Stimulated activated CD8-positive, alpha-beta memory T cell treated with anti-CD3 and anti-CD28 coated beads, Interleukin-12 subunit alpha, Interleukin-12 subunit beta, amount 100 ng/mL, for 24 hours (primary cell): ENCODE measurements around the gene SLC16A10.
"Not testable (repeated sequence)": the region's sequence is repeated elsewhere in the genome, so short reads cannot be mapped to it uniquely, and the experiment has no call there.

Source experiments
- DNase-seq: peaks from one replicate; pipeline ENCODE4 v3.0.0-alpha.2; 2020; ENCODE audit errors: extremely low read depth

Gene SLC16A10

DNA sequence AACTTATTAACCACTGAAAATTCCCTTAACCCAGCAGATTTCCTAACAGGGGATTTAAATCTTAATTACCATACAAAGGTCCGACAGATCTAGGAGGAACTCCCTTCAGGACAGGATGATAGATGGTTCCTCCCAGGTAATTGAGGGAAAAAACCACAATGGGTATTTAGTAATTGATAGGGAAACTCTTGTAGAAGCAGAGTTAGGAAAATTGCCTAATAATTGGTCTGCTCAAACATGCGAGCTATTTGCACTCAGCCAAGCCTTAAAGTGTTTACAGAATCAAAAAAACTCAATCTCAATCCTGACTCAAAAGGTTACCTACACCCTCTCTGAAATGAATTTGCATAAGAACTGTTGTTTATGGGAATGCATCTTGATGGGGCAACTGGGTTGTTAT is 45.4 kb downstream of the SLC16A10 start:
- not testable (repeated sequence) for DNase-seq

DNA sequence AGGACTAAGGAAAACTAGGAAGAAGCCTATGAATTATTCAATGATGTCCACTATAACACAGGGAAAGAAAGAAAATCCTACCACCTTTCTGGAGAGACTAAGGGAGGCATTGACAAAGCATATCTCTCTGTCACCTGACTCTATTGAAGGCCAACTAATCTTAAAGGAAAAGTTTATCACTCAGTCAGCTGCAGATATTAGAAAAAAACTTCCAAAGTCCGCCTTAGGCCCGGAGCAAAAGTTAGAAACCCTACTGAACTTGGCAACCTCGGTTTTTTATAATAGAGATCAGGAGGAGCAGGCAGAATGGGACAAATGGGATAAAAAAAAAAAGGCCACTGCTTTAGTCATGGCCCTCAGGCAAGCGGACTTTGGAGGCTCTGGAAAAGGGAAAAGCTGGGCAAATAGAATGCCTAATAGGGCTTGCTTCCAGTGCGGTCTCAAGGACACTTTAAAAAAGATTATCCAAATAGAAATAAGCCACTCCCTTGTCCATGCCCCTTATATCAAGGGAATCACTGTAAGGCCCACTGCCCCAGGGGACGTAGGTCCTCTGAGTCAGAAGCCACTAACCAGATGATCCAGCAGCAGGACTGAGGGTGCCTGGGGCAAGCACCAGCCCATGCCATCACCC is 47.0 kb downstream of the SLC16A10 start:
- not testable (repeated sequence) for DNase-seq

DNA sequence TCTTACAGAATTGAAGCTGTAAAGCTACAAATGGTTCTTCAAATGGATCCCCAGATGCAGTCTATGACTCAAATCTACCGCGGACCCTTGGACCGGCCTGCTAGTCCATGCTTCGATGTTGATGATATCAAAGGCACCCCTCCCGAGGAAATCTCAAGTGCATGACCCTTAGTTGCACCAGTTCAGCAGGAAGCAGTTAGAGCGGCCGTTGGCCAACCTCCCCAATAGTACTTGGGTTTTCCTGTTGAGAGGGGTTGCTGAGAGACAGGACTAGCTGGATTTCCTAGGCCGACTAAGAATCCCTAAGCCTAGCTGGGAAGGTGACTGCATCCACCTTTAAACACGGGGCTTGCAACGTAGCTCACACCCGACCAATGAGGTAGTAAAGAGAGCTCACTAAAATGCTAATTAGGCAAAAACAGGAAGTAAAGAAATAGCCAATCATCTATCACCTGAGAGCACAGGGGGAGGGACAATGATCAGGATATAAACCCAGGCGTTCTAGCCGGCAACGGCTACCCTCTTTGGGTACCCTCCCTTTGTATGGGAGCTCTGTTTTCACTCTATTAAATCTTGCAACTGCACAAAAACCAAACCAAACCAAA is 50.3 kb downstream of the SLC16A10 start:
- DNase-seq, result not testable (repeated sequence)

DNA sequence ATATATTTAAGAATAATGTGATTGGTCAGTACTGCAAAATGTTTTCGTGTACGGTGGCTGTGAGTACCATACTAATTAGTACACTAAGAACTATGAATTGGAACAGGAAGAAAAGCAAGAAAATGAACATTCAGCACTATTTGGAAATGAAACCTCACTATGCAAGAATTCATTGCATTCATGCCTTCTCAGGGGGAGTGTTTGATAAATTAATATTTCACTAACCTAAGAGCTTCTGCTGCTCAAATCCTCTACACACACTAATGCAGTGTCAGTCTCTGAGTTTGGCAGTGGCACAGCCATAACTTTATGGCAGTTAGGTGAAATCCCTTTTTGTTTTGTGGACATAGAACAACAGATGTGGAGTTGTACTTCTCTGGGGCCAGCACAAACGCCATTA is 60.1 kb downstream of the SLC16A10 start:
- DNase-seq, result no peak

DNA sequence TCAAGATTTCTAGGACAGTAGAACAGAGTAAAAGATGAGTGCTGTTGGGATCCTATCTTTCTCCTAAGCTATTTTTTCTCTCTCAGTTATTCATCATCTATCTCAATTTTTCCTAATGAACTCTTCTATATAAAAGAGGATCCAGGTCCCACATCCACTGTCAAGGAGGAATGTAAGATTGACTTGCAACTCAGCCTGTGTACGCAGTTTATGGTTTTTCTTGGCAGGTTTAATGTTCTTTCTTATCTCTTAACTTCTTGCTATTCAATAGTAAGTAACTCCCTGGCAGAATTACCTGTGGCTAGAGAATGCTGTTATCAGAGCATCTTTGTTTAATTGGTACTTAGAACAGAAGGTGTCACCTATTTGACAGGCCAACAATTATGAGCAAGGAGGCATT is 60.8 kb downstream of the SLC16A10 start:
- DNase-seq, result no peak

DNA sequence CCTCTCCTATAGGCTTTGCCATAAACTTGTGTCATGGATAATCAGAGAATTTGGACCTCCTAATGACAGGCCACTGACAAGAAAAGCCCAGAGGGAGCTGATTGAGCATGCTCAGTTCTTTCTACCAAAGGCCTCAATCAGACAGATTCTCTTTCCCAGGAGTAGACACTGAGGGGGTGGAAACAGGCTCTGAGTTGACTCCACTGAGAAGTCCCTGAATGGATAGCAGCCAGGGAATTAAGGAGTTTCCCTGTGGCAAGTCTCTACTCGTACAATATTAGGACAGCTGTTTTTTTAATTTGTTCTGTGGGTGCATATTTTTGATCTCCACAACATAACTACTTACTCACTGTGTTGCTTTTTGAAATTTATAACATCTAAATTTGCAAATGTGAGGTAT is 63.3 kb downstream of the SLC16A10 start:
- DNase-seq, result no peak

DNA sequence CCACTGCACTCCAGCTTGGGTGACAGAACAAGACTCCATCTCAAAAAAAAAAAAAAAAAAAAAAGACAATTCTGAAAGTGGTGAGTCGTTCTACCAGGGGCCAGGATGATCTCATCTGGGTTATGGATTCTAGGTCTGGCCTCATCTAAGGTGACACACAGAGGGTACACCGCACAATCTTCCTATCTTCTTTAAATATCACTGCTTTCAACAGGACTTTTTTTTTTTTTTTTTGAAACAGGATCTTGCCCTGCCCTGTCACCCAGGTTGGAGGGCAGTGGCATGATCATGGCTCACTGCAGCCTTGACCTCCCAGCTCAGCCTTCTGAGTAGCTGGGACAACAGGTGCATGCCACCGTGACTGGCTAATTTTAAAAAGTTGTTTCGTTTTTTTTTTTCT is 67.7 kb downstream of the SLC16A10 start:
- no peak for DNase-seq

DNA sequence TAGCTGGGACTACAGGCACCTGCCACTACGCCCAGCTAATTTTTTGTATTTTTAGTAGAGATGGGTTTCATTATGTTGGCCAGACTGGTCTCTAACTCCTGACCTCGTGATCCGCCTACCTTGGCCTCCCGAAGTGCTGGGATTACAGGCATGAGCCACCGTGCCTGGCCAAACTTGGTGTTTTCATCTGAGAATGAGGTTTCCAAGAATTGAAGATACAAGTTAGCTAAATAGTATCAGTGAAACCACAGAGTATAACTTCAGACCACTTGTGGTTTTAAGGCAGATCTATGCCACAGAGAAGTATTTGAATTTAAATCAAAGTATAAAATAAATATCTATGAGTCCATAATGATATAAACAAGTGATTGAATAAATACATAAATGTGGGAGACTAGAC is 70.1 kb downstream of the SLC16A10 start:
- DNase-seq, result no peak

DNA sequence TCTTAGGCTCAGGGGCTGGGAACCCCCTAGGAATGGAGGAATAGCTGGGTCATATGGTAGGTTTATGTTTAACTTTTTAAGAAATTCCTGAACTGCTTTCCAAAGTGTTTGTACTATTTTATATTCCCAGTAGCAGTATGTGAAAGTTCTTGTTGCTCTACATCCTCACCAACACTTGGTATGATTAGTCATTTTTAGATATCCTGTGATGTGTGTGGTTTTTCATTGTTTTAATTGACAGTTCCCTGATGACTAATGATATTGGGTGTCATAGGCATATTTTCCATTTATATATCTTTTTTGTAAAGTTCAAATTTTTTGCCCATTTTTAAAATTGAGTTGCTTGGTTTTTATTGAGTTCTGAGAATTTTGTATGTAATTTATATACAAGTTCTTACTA is 72.3 kb downstream of the SLC16A10 start:
- DNase-seq, result no peak

DNA sequence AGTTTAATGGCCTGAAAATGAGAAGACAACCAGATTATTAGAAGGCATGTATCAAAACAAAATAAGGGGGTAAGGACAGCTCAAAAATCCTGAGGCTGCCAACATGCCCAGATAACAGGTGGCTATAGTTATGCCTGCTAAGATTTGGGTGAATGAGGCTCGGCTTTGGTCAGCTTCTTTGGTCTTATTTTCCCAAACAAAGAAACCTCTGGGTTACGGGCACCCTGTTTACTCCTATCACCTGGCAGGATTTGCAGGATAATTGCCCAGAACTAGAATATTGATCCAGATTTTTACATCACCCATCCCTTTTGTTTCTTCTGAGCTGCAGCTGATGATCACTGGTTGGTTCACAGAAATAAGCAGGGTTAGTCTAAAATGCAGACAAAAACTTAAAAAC is 74.3 kb downstream of the SLC16A10 start:
- no peak for DNase-seq

DNA sequence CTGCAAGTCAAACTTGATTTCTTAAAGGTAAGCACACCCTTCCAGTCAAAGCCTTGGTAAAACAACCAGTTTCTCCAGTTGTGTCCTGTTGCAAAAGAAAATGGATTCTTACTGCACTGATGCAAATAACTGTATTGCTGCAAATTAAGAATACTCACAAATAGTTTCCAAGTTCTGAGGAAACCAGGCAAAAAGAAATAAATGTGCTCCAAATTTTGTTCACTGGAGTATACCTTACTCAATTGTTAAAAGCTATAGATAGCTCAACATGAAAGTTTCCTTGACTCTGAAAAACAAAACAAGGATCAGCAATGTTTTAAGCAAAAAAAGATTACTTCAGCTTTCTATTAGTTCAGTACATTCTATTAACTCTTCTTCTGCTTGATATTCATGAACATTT is 75.2 kb downstream of the SLC16A10 start:
- DNase-seq, result no peak

DNA sequence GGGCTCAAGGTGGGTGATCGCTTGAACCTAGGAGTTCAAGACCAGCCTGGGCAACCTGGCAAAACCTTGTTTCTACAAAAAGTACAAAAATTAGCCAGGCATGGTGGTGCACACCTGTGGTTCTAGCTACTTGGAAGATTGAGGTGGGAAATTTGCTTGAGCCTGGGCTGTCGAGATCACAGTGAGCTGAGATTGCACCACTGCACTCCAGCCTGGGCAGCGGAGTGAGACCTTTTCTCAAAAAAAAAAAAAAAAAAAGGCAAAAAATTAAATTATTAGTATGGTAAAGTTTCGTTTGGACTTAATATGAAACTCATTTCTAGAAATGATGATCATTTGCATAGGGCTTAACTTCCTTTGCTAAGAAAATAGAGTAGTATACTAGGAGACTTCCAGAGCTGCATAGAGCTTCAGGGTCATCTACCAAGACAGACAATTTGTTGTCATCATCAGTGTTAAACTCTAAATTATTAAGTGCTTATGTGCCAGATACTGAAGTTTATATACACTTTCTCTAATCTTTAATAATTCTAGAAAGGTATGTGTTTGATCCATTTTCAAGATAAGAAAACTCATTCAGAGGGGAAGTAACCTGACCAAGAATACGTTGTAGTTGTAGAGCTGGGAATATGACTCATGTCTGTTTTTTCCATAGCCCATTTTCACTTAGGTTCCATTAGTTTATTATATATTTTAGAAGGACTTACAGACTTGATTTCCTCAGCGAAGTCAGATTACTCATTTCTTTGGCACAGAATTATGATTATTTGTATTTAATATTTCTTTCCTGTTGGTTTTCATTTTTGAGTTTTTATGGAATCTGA is 84.5 kb downstream of the SLC16A10 start:
- DNase-seq, result no peak

DNA sequence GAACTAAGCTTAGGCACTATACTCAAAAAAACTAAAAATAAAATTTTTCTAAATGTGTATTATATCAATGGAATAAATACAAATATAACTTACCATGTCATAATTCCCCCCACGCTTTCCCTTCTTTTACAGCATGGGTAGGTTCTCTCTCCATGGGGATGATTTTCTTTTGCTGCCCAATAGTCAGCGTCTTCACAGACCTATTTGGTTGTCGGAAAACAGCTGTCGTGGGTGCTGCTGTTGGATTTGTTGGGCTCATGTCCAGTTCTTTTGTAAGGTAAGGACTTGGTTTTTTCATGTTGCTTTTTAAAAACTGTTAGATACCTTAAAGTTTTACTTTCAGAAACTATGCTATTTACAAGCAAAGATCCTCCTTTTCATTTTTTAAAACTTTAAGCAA is 85.3 kb downstream of the SLC16A10 start:
- DNase-seq, result no peak

DNA sequence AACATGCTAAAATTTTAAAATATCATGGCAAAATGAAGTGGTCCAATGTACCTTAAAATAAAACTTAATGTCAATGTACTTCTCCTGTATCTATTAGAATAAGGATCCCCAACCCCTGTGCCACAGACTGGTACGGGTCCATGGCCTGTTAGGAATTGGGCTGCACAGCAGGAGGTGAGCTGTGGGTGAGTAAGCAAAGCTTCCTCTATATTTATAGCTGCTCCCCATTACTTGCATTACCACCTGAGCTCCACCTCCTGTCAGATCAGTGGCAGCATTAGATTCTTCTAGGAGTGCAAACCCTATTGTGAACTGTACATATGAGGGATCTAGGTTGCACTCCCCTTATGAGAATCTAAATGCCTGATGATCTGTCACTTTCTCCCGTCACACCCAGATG is 86.0 kb downstream of the SLC16A10 start:
- no peak for DNase-seq

DNA sequence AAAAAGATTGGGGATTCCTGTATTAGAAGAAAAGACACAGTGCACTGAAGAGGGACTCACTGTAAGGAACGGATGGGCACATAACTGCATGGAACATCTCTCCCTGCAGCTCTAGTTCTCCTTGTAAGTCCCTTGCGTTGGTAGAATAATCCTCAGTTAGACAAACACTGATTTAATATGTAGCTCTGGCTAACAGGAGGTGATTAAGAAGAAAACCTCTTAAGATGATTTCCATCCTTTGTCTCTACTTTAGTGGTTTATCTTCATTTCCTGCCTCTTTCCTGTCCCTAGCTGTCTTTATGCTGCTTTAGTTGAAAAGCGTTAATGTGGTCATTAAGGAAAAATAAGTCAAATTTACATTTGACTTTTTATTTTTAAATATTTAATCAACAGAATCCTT is 86.6 kb downstream of the SLC16A10 start:
- no peak for DNase-seq

DNA sequence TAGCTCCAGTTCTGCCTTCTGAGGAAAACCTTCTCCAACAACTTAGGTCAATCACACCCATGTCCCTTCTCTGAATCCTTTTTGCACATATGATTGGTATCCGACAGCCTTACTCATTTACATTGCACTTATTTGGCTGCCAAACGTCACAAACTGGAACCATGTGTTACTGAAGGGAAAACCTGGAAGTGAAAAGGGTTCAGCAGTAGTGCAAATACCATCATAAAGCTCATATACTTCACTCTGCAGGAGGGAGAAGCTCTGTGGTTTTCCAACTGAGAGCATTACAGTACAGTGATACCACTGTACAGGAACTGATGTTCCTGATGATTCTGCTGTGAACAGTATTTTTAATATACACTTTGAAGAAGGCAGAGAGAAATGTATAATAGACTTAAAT is 87.8 kb downstream of the SLC16A10 start:
- no peak for DNase-seq

DNA sequence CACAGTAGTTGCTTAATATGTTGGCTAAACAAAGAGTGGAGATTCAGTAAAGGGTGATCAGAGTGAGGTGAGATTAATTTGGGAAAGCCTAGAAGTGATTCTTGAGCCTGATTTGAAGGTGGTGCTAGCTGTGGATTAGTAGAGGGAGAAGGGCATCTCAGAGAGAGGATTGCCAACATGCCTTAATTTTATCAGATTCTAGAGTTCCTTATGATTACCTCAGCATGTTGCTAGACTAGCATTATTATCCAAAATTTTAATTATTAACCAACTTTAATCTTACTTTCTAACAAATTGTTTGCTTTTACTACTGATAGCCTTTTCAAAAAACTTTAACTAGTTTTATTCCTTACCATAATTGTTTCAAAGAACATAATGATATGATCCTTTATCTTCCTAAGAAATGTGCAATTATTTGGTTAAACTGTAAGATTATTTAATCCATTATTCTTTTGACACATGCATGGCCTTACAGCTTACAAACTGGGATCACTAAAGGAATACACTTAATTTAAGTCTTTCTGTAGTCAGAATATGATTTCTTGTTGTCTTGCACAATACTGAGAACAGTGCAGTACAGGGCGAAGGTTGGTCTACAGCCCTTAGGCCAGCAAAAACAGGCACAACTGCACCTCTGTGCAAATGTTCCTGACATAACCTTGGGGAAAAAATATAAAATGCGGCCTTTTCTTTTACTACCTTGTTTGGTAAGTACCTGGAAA is 88.9 kb downstream of the SLC16A10 start:
- DNase-seq, result no peak

DNA sequence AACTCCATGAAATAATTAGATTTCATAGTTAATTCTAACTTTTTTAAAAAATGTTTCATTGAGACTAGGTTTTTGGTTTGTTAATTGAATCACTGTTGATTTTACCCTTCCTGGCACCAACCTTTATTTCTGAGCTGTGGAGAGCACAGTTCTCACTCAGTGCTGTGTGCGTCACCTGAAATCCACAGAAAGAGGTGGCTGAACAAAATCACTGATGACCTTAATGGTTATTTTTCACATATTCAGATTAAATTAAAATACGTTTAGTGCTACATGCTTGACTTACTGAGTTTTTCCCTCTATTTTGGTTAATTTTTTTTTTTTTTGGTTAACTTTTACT is 89.4 kb downstream of the SLC16A10 start:
- DNase-seq, result no peak

DNA sequence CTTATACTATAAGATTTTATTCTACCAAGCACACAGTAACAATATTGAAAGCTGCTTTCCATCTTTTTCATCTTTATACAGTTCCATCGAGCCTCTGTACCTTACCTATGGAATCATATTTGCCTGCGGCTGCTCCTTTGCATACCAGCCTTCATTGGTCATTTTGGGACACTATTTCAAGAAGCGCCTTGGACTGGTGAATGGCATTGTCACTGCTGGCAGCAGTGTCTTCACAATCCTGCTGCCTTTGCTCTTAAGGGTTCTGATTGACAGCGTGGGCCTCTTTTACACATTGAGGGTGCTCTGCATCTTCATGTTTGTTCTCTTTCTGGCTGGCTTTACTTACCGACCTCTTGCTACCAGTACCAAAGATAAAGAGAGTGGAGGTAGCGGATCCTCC is 89.8 kb downstream of the SLC16A10 start:
- DNase-seq, result no peak

DNA sequence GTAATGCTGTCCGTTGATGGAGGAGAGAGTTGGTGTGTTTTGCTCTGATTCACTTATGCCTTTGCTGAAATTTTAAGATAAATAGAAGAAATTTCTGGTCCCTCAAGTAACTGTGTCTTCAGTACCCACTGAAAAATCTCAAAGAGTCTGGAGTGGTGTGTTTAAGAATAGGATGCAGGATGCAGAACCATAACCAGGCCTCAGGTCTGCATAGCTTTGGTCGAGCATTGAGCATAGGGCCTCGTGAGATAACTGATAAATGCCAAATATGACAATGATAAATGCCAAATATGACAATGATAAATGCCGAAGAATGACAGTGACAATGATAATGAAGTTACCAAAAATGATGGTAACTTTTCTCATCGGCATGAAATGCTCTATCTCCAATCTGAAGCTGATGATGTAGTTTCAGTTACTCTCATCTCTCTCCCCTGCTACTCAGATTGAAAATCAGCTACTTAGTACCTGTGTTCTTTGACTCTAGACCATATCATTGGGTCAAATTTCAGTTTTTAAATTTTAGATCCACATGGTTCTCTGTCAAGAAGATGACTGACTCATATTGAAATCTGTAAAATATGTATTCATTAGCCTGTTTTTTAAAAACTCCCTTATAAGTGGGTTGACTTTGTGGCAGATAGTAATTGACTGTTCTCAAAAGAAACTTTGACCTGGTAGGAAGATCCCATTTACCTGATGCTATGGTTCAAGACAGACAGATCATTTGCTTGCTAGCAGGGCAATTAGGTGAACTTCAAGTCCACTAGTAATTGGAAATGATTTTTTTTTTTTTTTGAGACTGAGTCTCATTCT is 96.6 kb downstream of the SLC16A10 start:
- no peak for DNase-seq

DNA sequence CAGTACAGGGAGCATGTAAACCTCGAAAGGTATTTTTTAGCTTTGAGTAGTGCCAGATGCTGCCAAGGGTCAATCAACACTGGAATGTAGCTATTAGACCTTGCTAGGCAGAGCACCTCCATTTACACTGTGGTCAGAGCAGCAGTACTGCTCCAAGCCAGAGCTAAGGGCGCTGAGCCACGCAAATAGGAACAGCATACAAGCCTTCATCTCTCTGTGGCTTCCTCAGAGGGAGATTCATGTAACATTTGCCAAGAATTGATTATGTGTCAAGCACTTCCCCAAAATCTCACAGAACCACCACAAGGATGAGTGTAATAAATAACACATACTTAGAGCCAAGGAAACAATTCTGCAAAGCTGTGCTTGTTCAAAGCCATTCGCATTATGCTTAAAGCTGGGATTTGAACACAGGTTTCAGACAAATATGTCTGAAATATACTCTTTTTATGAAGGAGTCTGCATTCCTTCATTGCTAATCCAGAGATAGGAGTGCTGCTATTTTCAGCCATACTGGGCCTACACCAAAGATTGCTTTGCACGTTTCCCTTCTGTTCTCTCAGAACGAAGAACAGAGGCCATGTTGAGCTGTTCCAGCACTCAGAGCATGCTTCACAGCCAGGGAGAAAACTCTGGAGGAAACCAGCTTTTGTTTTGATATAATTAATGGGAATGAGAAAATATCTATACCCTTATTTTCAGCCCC is 97.7 kb downstream of the SLC16A10 start:
- no peak for DNase-seq
